Nucleus accumbens (tissue), 56 donors: Measurements from ENCODE around the gene LRRN4CL.
"Not testable (repeated sequence)": the region's sequence is repeated elsewhere in the genome, so short reads cannot be mapped to it uniquely, and the experiment has no call there.

ENCODE experiments used
- DNase-seq, 56 donors: peaks; one replicate each; lab custom pipeline; 2025; lab: John Stamatoyannopoulos, UW

LRRN4CL gene

DNA sequence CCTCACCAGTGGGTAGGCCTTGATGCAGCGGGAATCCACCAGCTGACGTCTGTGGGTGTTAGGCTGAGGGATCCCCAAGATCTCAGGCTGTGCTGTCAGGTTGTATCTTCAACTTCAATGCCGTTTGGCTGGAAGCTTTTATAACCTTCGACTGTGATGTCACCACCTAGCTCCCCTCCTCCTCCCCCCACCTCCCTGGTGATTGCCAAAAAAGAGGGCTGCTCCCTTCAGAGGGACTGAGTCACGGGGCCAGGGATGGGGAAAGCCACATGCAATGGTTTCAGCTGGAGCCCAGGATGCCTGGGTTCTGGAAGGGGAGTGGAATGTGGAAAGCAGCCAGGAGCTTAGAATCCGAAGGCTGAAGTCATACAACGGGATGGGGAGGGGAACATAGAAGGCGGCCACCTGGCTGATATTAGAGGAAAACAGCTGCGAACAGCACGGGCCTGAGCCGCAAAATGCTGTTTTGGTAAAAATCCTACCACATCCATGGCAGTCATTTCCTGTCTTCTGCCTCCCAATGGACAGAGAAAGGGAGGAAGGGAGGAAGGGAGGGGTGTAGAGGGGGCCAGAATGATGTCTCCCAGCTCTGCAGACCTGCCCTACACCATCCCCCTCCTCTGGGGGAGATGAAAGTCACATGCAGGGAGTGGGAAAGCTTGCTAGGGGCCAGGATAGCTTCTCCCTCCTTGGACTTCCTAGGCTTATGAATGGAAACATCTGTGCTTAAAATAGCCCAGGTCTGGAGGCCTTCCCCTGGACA is at the start of gene LRRN4CL:
Gene LRRN4CL (minus strand): TSS at position 110 of the 763 bp plus-strand sequence. CDS start 1,022 bp downstream, outside the sequence.
- peak in 32 of 56 donors; percentile 7 to 75 (median 38) for DNase-seq

DNA sequence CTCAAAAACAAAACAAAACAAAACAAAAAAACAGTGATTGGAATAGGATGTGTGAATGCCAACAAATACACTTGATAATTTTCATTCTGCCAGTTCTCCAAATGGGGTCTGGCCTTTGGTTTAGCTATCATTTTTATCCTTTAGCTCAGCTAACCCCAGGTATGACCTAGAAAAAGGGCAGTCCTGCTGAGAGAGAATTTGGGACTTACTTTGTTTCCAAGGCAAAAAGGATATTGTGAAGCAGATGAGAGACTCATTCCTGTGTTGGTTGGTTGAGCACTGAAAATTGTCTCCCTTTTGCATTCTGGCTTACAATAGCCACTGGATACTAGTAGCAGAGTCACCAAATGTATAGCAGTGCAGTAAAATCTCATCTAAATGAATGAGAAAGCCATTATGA is 47.9 kb upstream of the LRRN4CL start:
- DNase-seq: no peak

DNA sequence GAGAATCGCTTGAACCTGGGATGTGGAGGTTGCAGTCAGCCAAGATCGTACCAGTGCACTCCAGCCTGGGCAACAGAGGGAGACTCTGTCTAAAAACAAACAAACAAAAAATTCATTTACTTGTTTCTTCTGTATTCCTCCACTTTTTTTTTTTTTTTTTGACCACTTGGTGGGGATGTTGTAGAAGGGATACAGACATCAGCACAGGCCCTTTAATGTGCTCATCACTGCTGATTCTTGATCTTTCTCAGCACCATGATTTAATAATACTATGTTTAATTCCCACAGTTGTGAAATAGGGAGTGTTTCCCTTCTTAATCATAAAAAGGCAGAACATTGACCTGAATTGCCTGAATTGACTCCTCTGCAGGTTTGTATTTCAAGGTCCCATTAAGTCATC is 43.5 kb upstream of the LRRN4CL start:
- no peak for DNase-seq

DNA sequence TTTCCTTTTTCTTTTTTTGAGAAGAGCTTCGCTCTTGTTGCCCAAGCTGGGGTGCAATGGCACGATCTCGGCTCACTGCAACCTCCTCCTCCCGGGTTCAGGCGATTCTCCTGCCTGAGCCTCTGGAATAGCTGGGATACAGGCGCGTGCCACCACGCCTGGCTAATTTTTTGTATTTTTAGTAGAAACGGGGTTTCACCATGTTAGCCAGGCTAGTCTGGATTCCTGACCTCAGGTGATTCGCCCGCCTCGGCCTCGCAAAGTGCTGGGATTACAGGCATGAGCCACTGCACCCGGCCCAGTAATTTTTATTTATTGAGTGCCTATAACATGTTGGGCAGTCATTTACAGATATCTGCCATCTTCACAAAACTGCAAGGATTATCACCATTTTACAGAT is 40.7 kb upstream of the LRRN4CL start:
- not testable (repeated sequence) for DNase-seq

DNA sequence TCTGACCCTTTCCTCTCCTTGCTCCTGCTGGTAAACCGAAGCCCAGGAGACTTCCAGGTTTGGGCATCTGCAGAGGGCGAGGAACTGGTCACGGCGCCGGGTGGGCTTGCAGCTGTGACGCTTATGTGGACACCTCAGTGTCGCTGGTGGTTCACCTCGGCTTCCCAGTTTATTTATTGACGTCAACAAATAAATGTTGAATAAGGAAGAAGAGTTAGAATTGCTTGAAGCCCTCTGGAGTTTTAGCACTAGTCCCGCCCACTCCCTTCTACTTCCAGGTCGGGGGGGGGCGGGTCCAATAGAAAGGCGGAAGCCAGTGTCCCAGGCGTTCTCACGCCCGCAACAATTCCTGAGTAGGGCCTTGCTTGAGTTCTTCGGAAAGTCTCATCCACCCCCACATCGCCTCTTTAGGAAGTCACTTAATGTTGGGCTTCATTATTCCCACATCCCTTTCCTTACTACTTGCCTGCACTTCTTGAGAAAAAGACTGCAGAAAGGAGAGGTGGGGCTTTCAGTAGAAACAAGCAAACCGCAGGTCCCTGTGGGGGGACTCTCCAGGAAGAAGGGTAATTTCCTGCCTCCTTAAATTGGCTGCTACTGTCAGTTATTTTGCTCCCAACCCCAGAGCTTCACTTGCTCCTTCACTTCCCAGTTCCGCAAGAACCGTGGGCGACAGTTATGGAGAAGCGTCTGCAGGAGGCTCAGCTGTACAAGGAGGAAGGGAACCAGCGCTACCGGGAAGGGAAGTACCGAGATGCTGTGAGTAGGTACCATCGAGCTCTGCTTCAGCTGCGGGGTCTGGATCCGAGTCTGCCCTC is 39.0 kb upstream of the LRRN4CL start, which contains the start of gene TTC9C:
Gene TTC9C (plus strand): TSS at position 316 of the 818 bp plus-strand sequence. CDS start 363 bp downstream, at position 679.
- DNase-seq: peak in 55 of 56 donors; percentile 56 to 93 (median 82)

DNA sequence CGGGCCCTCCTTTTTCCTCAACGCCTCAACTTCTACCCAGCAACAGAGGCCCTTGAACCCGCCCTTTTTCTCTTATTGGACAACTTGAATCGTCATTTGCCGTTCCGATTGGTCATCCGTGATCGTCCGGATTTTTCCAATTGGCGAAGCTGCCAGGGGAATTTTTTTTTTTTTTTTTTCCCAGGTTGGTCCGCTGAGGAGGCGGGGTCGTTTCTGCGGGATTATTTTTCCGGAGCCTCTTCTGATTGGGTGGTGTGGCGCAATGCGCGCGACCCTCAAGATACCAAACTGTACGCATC is 38.5 kb upstream of the LRRN4CL start:
- DNase-seq: peak in 55 of 56 donors; percentile 57 to 98 (median 89)

DNA sequence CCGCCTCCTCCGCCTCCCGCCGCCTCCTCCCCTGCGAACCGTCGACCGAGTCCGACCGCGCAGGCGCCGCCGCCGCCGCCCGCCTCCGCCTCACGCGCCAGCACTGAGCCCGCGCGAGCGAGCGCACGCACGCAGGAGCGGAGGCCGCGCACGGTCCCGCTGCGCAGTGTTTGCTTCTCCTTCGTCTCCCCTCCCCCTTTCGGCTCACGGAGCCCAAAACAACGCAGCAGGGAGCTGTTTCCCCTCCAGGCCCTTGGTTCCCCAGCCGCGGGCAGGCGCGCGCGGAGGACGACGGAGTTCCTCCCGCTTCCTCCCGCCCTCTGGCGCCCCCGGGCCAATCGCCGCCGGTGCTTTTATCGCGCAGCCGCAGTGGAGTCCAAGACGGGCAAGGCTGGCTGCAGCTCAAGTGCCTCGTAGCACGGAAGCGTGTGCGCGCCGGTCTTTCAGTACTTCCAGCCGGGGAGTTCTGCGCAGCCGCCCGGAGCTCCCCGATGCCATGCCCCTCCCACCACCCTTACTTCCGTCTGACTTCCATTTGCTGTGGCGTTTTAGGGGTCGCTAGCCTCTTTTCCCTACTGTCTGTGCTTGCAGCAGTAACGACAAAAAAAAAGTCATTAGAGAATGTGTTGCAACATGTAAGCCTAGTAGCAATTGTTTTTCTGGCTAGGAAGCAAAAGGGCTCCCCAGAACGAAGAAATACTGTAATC is 38.0 kb upstream of the LRRN4CL start, which contains the start of gene HNRNPUL2:
Gene HNRNPUL2 (minus strand): TSS at position 293 of the 707 bp plus-strand sequence. CDS start 301 bp downstream, outside the sequence.
- DNase-seq: peak; percentile 59 to 99 (median 97)

DNA sequence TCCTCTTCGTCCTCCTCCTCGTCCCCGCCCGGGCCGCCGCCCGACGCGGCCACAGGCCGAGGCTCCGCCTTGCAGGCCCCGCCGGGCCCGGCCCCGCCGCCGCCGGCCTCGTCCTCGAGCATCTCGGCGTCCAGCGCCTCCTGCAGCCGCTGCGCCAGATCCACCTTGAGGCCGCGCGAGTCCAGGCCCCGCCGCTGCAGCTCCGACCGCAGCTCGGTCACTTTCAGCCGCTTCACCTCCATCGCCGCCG is 37.5 kb upstream of the LRRN4CL start:
- DNase-seq: peak in 2 of 56 donors; percentile 46 to 64

DNA sequence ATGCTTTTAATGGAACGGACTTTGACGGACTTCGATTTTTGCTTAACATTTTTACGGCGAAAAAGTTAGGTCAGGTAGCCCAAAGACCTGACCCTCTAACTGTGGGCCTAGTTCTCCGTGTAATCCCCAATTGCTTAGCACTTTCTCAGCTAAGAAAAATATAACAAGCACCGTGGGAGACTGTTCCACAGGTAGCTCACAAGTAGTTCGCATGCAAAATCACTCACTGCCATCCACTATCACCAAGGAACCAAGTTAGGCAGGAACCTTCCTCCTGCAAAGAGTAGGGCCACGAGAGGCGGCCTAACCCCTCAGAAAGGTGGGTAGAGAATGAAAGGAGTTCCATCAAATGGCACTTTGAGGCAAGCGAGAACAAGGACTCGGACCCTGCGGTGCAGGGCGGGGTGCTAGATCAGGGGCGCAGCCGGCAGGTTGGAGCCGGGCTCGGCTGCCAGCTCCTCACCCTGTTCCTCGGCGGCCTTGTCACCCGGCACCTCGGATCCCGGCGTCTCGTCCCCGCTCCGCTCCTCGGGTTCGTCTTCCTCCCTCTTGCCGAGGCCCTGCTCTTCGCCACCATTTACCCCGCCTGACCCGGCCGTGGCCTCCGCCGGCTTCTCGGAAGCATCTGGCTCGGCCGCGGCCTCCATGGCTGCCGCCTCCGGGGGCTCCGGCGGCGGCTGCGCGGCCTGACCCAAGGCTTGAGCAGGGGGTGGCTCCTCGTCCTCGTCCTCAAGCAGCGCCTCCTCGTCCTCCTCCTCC is 37.0 kb upstream of the LRRN4CL start:
- DNase-seq: peak in 11 of 56 donors; percentile 27 to 57 (median 45)

DNA sequence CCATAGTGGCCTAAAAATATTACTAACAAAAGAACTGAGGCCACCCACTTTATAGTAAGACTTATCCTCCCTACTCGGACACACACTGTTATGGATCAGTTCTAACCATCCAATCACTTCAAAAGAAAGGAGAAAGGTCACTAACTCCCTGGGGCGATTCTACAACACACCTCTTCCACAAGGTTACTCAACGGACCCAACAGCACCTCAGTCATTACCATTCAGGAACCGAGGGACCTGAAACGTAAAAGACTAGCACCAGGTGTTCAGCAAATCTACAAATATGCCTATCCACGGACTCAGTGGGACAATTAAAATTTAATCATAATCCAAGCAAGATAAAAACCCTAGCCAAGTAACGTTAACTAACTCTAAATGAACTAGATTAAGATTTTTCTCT is 36.3 kb upstream of the LRRN4CL start:
- no peak for DNase-seq

DNA sequence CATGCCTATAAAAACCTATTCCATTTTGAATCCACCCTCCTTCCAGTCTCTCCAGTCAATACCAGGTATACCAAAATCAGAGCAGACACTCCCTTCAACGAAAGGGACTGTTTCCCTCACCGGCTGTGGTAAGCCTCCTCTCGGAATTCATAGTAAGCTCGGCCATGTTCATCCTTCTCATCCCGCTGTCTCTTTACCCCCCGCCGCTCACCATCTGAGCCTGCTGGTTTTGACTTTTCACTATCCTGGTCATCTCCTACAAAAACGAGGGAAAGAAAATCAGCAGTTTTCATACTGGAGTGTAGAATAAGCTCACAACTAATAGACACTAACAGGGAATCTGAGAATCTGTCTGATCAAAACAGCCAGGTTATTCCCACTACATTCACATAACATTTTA is 34.8 kb upstream of the LRRN4CL start:
- DNase-seq: no peak

DNA sequence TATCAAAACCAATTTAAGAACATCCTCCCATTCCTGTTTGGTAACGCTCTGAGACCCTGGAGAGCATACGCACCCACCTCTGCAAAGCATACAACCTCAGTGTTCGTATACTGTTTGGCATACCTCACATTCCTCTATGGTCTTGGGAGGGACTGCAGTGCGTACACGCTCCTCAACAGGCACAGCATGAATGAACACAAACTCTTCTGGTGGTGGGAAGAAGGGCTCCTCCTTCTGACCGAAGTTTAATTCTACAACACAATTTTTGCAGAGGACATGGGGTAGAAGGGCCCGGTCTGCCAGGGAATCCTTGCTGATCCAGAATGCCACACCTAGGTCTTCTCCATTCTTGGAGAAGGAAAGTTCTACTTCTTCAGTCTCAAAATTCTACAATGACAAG is 32.7 kb upstream of the LRRN4CL start:
- no peak for DNase-seq

DNA sequence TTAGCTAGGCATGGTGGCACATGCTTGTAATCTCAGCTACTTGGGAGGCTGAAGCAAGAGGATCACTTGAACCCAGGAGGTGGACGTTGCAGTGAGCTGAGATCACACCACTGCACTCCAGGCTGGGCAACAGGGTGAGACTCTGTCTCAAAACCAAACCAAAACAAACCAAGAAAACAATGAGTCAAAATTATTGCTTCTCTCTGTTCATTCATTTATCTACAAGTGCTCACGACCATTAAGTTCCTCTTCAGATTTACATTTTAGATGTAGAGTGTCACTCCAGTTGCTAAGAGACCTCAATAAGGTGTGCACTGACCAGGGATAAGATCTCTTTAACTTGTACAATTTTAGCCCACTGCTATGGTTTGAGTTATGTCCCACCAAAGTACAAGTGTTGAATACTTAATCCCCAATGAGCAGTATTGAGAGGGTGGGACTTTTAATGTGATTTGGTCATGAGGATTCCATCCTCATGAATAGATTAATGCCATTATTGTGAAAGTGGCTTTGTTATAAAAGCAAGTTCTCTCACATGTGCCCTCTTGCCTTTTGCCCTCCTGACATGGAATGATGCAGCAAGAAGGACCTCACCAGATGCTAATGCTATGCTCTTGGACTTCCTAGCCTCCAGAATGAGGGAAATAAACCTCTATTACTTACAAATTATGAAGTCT is 30.1 kb upstream of the LRRN4CL start:
- no peak for DNase-seq

DNA sequence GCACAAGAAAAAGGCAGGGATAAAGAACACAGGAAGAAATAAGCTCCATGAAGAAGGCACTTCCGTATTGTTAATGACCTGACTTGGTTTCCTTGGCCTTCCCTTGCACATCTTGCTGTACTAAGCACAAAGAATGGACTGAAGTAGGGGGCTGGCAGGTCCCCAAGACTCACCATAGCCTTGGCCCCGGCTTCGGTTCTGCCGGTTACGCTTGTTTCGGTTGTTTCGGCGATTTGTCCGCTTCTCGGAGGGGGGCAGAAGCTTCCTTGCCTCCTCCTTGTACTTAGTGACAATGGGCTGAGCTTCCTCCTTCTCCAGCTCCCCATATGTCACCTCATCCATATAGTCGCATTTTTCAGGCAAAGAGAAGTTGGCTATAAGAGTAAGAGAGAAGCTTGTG is 27.5 kb upstream of the LRRN4CL start:
- peak in 7 of 56 donors; percentile 1 to 20 (median 7) for DNase-seq

DNA sequence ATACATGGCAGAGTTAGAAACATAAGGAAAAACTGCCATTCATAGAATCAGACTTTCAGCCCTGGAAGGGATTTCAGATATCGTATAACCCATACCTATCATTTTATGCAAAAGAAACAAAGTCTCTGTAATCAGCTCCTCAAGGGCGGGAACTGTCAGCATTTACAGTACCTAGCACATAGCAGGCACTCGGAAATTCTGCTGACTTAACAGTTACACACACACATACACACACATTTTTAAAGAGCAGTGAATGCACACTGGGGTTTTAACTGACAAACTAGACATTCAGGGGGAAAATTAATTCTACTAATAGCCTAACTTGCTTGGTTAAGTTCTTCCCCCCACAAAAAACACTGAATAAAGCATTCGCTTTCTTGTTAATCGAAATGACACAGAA is 26.9 kb upstream of the LRRN4CL start:
- DNase-seq: no peak

DNA sequence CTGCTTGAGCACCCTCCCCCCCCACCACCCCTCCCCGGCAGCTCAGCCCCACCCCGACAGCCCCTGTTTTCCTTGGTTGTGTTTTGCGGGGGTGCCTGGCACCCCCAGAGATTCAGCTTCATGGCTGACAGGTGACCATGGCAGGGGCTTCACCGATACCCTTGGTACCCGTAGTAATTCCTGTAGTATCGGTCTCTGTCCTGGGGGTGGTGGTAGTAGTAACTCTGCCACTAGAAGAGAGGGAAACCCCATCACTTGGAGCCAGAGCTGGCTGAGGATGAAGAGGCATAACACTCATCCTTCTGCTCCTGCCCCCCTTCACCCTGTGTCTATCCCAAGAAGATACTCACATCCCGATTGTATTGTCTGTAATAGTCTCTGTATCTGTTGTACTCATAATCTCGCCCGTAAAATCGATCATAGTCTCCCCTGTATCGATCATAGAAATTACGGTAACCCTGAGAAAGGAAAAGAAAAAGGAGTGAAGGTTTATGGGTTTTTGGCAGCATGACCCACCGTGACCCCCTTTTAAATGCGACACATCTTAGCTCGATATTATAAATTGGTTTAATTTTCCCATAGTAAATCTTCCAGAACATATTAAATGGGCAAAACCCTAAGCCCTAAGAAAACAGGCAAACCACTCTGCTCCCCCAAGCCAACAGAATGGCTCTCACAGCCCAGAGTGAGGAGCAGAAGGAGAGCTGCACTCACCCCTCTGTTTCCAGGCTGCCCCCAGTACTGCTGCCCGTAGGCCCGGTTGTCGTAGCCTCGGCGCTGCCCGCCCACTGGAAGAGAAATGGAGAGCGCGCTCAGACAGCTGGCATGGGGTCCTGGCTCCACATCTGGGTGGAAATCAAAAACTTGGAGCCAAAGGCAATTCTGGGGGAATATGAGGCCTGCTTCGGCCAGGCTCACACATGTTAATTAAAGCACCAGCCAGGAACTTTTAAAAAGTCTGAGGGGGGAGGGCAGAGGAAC is 26.1 kb upstream of the LRRN4CL start:
- DNase-seq: no peak

DNA sequence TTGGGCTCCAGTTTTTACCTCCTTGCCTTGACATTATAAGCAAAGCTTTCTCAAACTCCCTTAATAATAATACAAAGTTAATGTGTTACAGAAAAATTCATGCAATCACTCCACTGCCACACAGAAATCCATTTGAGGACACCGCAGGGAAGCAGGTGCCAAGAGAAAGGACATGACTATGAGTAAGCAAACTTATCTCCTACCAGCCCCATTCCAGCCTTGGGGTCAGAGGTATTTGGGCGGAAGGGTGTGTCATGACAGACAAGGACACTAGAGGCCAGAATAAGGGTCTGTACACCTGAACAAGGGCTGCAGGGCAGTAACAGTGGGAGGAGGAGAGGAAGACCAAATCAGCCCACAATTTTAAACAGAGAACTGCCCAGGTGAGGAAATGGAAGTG is 24.0 kb upstream of the LRRN4CL start:
- DNase-seq: no peak

DNA sequence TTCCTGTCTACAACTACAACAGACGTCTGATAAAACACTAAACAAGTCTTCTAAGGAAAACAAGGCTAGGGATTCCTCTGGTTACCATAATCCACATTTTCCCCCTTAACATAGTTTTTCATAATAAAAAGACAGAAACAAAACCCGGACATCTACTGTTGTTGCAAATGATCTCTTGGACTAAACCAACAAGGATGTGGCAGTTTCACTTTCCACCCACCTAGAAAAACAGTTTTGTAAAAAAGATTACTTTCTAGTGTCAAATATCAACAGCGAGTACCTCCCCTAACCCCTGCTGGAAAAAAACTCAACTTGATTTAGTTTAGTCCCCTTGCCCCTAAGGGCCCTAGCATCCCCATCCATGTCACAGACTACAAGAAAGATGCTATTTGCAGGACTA is 23.5 kb upstream of the LRRN4CL start:
- DNase-seq: no peak
